A673 (cell line): ENCODE data around the gene SACM1L.

ENCODE experiments used
- CTCF ChIP-seq: fragments of 300-800, 200-600 bp; sonication (generic); conservative IDR thresholded peaks from 2 replicates; pipeline ENCODE4 v1.5.1; 2017; ENCODE audit warnings: low read depth, mild to moderate bottlenecking, antibody characterized with exemption, low read length, moderate library complexity, mixed read lengths
- EZH2 ChIP-seq: fragments of 200-600 bp; sonication (generic); IDR thresholded peaks from 2 replicates; pipeline ENCODE4 v1.6.1; 2017; ENCODE audit warnings: borderline replicate concordance, low read depth, mild to moderate bottlenecking, mixed read lengths, antibody characterized with exemption, low read length; ENCODE audit not compliant: poor library complexity, severe bottlenecking

- TF ChIP-seq EZH2 (no peak), CTCF (no peak)
Observed at GRCh38 chr3:45741742-45742460, 52.7 kb downstream of the SACM1L start.
